SH-SY5Y (cell line): ENCODE results near the gene CEACAM5.

Experiments used
- GATA2 ChIP-seq: IDR thresholded peaks from 2 replicates; pipeline ENCODE4 v1.6.1; 2011; ENCODE audit warnings: mild to moderate bottlenecking, low read depth, low read length
- GATA3 ChIP-seq: IDR thresholded peaks from 2 replicates; pipeline ENCODE4 v1.6.1; 2011; ENCODE audit warnings: low read depth, mild to moderate bottlenecking, low read length, moderate library complexity

Gene CEACAM5

DNA sequence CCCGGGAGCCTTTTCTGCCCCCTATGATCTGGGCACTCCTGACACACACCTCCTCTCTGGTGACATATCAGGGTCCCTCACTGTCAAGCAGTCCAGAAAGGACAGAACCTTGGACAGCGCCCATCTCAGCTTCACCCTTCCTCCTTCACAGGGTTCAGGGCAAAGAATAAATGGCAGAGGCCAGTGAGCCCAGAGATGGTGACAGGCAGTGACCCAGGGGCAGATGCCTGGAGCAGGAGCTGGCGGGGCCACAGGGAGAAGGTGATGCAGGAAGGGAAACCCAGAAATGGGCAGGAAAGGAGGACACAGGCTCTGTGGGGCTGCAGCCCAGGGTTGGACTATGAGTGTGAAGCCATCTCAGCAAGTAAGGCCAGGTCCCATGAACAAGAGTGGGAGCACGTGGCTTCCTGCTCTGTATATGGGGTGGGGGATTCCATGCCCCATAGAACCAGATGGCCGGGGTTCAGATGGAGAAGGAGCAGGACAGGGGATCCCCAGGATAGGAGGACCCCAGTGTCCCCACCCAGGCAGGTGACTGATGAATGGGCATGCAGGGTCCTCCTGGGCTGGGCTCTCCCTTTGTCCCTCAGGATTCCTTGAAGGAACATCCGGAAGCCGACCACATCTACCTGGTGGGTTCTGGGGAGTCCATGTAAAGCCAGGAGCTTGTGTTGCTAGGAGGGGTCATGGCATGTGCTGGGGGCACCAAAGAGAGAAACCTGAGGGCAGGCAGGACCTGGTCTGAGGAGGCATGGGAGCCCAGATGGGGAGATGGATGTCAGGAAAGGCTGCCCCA lies 11.8 kb upstream of the CEACAM5 start:
- TF ChIP-seq GATA3 (no peak), GATA2 (no peak)

DNA sequence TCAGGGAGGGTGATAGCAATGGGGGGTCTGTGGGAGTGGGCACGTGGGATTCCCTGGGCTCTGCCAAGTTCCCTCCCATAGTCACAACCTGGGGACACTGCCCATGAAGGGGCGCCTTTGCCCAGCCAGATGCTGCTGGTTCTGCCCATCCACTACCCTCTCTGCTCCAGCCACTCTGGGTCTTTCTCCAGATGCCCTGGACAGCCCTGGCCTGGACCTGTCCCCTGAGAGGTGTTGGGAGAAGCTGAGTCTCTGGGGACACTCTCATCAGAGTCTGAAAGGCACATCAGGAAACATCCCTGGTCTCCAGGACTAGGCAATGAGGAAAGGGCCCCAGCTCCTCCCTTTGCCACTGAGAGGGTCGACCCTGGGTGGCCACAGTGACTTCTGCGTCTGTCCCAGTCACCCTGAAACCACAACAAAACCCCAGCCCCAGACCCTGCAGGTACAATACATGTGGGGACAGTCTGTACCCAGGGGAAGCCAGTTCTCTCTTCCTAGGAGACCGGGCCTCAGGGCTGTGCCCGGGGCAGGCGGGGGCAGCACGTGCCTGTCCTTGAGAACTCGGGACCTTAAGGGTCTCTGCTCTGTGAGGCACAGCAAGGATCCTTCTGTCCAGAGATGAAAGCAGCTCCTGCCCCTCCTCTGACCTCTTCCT lies 11.1 kb upstream of the CEACAM5 start:
- TF ChIP-seq GATA3 (no peak), GATA2 (no peak)

DNA sequence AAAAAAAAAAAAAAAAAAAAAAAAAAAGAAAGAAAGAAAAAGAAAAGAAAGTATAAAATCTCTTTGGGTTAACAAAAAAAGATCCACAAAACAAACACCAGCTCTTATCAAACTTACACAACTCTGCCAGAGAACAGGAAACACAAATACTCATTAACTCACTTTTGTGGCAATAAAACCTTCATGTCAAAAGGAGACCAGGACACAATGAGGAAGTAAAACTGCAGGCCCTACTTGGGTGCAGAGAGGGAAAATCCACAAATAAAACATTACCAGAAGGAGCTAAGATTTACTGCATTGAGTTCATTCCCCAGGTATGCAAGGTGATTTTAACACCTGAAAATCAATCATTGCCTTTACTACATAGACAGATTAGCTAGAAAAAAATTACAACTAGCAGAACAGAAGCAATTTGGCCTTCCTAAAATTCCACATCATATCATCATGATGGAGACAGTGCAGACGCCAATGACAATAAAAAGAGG lies 9.6 kb upstream of the CEACAM5 start:
- TF ChIP-seq GATA3, result no peak
- TF ChIP-seq GATA2, result no peak

DNA sequence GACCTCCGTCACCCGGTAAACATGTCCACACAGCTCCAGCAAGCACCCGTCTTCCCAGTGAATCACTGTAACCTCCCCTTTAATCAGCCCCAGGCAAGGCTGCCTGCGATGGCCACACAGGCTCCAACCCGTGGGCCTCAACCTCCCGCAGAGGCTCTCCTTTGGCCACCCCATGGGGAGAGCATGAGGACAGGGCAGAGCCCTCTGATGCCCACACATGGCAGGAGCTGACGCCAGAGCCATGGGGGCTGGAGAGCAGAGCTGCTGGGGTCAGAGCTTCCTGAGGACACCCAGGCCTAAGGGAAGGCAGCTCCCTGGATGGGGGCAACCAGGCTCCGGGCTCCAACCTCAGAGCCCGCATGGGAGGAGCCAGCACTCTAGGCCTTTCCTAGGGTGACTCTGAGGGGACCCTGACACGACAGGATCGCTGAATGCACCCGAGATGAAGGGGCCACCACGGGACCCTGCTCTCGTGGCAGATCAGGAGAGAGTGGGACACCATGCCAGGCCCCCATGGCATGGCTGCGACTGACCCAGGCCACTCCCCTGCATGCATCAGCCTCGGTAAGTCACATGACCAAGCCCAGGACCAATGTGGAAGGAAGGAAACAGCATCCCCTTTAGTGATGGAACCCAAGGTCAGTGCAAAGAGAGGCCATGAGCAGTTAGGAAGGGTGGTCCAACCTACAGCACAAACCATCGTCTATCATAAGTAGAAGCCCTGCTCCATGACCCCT lies 9.0 kb upstream of the CEACAM5 start:
- TF ChIP-seq GATA2, result no peak
- TF ChIP-seq GATA3, result no peak

DNA sequence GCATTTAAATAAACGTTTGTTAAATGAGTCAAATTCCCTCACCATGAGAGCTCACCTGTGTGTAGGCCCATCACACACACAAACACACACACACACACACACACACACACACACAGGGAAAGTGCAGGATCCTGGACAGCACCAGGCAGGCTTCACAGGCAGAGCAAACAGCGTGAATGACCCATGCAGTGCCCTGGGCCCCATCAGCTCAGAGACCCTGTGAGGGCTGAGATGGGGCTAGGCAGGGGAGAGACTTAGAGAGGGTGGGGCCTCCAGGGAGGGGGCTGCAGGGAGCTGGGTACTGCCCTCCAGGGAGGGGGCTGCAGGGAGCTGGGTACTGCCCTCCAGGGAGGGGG lies 8.5 kb upstream of the CEACAM5 start:
- TF ChIP-seq GATA2 (no peak), GATA3 (no peak)

DNA sequence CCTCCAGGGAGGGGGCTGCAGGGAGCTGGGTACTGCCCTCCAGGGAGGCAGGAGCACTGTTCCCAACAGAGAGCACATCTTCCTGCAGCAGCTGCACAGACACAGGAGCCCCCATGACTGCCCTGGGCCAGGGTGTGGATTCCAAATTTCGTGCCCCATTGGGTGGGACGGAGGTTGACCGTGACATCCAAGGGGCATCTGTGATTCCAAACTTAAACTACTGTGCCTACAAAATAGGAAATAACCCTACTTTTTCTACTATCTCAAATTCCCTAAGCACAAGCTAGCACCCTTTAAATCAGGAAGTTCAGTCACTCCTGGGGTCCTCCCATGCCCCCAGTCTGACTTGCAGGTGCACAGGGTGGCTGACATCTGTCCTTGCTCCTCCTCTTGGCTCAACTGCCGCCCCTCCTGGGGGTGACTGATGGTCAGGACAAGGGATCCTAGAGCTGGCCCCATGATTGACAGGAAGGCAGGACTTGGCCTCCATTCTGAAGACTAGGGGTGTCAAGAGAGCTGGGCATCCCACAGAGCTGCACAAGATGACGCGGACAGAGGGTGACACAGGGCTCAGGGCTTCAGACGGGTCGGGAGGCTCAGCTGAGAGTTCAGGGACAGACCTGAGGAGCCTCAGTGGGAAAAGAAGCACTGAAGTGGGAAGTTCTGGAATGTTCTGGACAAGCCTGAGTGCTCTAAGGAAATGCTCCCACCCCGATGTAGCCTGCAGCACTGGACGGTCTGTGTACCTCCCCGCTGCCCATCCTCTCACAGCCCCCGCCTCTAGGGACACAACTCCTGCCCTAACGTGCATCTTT lies 7.8 kb upstream of the CEACAM5 start:
- TF ChIP-seq GATA3 (no peak), GATA2 (no peak)

DNA sequence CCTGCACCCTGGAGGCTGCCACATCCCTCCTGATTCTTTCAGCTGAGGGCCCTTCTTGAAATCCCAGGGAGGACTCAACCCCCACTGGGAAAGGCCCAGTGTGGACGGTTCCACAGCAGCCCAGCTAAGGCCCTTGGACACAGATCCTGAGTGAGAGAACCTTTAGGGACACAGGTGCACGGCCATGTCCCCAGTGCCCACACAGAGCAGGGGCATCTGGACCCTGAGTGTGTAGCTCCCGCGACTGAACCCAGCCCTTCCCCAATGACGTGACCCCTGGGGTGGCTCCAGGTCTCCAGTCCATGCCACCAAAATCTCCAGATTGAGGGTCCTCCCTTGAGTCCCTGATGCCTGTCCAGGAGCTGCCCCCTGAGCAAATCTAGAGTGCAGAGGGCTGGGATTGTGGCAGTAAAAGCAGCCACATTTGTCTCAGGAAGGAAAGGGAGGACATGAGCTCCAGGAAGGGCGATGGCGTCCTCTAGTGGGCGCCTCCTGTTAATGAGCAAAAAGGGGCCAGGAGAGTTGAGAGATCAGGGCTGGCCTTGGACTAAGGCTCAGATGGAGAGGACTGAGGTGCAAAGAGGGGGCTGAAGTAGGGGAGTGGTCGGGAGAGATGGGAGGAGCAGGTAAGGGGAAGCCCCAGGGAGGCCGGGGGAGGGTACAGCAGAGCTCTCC lies 6.9 kb upstream of the CEACAM5 start:
- TF ChIP-seq GATA2, result no peak
- no peak for TF ChIP-seq GATA3

DNA sequence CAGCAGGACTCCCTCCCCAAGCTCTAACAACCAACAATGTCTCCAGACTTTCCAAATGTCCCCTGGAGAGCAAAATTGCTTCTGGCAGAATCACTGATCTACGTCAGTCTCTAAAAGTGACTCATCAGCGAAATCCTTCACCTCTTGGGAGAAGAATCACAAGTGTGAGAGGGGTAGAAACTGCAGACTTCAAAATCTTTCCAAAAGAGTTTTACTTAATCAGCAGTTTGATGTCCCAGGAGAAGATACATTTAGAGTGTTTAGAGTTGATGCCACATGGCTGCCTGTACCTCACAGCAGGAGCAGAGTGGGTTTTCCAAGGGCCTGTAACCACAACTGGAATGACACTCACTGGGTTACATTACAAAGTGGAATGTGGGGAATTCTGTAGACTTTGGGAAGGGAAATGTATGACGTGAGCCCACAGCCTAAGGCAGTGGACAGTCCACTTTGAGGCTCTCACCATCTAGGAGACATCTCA lies 6.2 kb upstream of the CEACAM5 start:
- TF ChIP-seq GATA3, result no peak
- TF ChIP-seq GATA2, result no peak

DNA sequence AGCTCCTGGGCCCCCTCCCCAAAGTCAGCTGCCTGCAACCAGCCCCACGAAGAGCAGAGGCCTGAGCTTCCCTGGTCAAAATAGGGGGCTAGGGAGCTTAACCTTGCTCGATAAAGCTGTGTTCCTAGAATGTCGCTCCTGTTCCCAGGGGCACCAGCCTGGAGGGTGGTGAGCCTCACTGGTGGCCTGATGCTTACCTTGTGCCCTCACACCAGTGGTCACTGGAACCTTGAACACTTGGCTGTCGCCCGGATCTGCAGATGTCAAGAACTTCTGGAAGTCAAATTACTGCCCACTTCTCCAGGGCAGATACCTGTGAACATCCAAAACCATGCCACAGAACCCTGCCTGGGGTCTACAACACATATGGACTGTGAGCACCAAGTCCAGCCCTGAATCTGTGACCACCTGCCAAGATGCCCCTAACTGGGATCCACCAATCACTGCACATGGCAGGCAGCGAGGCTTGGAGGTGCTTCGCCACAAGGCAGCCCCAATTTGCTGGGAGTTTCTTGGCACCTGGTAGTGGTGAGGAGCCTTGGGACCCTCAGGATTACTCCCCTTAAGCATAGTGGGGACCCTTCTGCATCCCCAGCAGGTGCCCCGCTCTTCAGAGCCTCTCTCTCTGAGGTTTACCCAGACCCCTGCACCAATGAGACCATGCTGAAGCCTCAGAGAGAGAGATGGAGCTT lies 4.7 kb upstream of the CEACAM5 start:
- no peak for TF ChIP-seq GATA2

DNA sequence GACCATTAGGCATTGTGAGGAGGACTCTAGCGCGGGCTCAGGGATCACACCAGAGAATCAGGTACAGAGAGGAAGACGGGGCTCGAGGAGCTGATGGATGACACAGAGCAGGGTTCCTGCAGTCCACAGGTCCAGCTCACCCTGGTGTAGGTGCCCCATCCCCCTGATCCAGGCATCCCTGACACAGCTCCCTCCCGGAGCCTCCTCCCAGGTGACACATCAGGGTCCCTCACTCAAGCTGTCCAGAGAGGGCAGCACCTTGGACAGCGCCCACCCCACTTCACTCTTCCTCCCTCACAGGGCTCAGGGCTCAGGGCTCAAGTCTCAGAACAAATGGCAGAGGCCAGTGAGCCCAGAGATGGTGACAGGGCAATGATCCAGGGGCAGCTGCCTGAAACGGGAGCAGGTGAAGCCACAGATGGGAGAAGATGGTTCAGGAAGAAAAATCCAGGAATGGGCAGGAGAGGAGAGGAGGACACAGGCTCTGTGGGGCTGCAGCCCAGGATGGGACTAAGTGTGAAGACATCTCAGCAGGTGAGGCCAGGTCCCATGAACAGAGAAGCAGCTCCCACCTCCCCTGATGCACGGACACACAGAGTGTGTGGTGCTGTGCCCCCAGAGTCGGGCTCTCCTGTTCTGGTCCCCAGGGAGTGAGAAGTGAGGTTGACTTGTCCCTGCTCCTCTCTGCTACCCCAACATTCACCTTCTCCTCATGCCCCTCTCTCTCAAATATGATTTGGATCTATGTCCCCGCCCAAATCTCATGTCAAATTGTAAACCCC lies 2.8 kb upstream of the CEACAM5 start:
- TF ChIP-seq GATA2 (no peak), GATA3 (no peak)

DNA sequence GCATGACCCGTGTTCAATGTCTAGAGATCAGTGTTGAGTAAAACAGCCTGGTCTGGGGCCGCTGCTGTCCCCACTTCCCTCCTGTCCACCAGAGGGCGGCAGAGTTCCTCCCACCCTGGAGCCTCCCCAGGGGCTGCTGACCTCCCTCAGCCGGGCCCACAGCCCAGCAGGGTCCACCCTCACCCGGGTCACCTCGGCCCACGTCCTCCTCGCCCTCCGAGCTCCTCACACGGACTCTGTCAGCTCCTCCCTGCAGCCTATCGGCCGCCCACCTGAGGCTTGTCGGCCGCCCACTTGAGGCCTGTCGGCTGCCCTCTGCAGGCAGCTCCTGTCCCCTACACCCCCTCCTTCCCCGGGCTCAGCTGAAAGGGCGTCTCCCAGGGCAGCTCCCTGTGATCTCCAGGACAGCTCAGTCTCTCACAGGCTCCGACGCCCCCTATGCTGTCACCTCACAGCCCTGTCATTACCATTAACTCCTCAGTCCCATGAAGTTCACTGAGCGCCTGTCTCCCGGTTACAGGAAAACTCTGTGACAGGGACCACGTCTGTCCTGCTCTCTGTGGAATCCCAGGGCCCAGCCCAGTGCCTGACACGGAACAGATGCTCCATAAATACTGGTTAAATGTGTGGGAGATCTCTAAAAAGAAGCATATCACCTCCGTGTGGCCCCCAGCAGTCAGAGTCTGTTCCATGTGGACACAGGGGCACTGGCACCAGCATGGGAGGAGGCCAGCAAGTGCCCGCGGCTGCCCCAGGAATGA lies 1.5 kb upstream of the CEACAM5 start:
- TF ChIP-seq GATA2 (no peak), GATA3 (no peak)

DNA sequence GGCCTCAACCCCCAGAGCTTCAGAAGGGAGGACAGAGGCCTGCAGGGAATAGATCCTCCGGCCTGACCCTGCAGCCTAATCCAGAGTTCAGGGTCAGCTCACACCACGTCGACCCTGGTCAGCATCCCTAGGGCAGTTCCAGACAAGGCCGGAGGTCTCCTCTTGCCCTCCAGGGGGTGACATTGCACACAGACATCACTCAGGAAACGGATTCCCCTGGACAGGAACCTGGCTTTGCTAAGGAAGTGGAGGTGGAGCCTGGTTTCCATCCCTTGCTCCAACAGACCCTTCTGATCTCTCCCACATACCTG lies 969 bp upstream of the CEACAM5 start:
- TF ChIP-seq GATA2, result no peak
- TF ChIP-seq GATA3, result no peak
